Measurements from ENCODE around the gene SPINK8.

The SPINK8 gene

GRCh38 chr3:48367201-48367600 is 33.7 kb upstream of the SPINK8 start:
- TF ChIP-seq CTCF (IDR thresholded peaks at IDR 0.05; ENCODE audit: insufficient read depth, low read depth, low read length, missing control alignments): no peak
- DNase-seq (ENCODE audit: low read depth): no peak
- H3K4me3 ChIP-seq (ENCODE audit: low read depth, low read length): no peak overlapping the region

- TF ChIP-seq CTCF (IDR thresholded peaks at IDR 0.05; ENCODE audit: insufficient read depth, low read depth, low read length, missing control alignments): no peak
- no peak overlapping the region for H3K4me3 ChIP-seq (ENCODE audit: low read depth, low read length)
- no peak for DNase-seq (ENCODE audit: low read depth)
Measured at GRCh38 chr3:48364840-48365239, 31.4 kb upstream of the SPINK8 start.

GRCh38 chr3:48361928-48362327 is 28.5 kb upstream of the SPINK8 start:
- no peak for TF ChIP-seq CTCF (IDR thresholded peaks at IDR 0.05; ENCODE audit: insufficient read depth, low read depth, low read length, missing control alignments)
- no peak for DNase-seq (ENCODE audit: low read depth)
- H3K4me3 ChIP-seq (ENCODE audit: low read depth, low read length): no peak overlapping the region

GRCh38 chr3:48356419-48356818 is 23.0 kb upstream of the SPINK8 start:
- TF ChIP-seq CTCF (IDR thresholded peaks at IDR 0.05; ENCODE audit: insufficient read depth, low read depth, low read length, missing control alignments): no peak
- no peak overlapping the region for H3K4me3 ChIP-seq (ENCODE audit: low read depth, low read length)
- no peak for DNase-seq (ENCODE audit: low read depth)

GRCh38 chr3:48353987-48354386 is 20.5 kb upstream of the SPINK8 start:
- DNase-seq (ENCODE audit: low read depth): no peak
- TF ChIP-seq CTCF (IDR thresholded peaks at IDR 0.05; ENCODE audit: insufficient read depth, low read depth, low read length, missing control alignments): no peak
- no peak overlapping the region for H3K4me3 ChIP-seq (ENCODE audit: low read depth, low read length)

- DNase-seq (ENCODE audit: low read depth): no peak
- TF ChIP-seq CTCF (IDR thresholded peaks at IDR 0.05; ENCODE audit: insufficient read depth, low read depth, low read length, missing control alignments): no peak
- no peak overlapping the region for H3K4me3 ChIP-seq (ENCODE audit: low read depth, low read length)
Measured at GRCh38 chr3:48352546-48352945, 19.1 kb upstream of the SPINK8 start.

GRCh38 chr3:48347500-48347899 is 14.0 kb upstream of the SPINK8 start:
- no peak for DNase-seq (ENCODE audit: low read depth)
- H3K4me3 ChIP-seq (ENCODE audit: low read depth, low read length): no peak overlapping the region
- no peak for TF ChIP-seq CTCF (IDR thresholded peaks at IDR 0.05; ENCODE audit: insufficient read depth, low read depth, low read length, missing control alignments)

Measured in GM12865 (cell line).